Measurements from ENCODE around the gene ARID5B. TPM values are rescaled to one million over a fixed set of nuclear protein-coding genes. Genes with fewer than 3 reads are reported as not detected.

Gene ARID5B
- total RNA-seq, 2 experiments from 2014 or later: 49.2 to 51.3 TPM

DNA sequence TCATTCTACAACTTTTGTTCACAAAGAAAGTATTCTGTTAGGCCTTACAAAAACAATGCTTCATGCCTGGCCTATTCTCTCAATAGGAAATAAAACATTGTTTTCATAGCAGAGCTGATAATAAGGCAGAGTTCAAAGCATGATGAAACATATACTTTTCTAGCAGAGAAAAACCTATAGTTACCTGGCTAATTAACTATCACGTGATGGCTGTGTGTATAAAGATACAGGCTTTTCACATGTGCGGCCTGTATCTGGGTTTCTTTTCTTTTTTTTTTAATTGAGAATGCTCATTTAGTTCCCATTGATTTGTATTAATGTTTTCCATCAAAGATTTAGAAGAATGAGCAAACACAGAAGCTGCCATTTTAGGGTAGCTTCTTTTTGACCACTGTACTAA is 51.7 kb downstream of the ARID5B start:
- Histone ChIP-seq H3K4me3 (ENCODE audit: low read length) (no peak overlapping the region), H3K27me3 (ENCODE audit: control insufficient read depth in 1 of 2, insufficient read depth in 2 of 2, low read length in 2 of 2) (no peaks in the 10 kb centered on the region), H3K4me1 (ENCODE audit: insufficient read depth, low read length) (peaks cover 4% of the 10 kb centered on the region), H3K36me3 (ENCODE audit: insufficient read depth, low read length) (peaks cover 53% of the 10 kb centered on the region), H3K9me3 (ENCODE audit: control insufficient read depth in 1 of 2, insufficient read depth in 1 of 2, low read length in 2 of 2) (no peaks in the 10 kb centered on the region), H3K27ac (ENCODE audit: low read depth in 1 of 2, low read length in 2 of 2) (no peak overlapping the region)
- peaks cover 70% of the 10 kb centered on the region for H3K36me3 Mint-ChIP-seq (ENCODE audit: low read depth)
- no peak for ATAC-seq (ENCODE audit: poor library complexity)
- H3K4me1 Mint-ChIP-seq (ENCODE audit: low read depth): peaks cover 34% of the 10 kb centered on the region
- ChIA-PET CTCF (interaction anchor here (1.3 kb wide), 1 partner anchor 14 kb away, joined by 4 read pairs; no protein-coding TSS in a partner anchor), POLR2A (interaction anchor here (0.6 to 1.2 kb wide), 2 partner anchors 13 to 53 kb away, joined by 3 read pairs; no protein-coding TSS in a partner anchor)
- TF ChIP-seq, protein P1, sequence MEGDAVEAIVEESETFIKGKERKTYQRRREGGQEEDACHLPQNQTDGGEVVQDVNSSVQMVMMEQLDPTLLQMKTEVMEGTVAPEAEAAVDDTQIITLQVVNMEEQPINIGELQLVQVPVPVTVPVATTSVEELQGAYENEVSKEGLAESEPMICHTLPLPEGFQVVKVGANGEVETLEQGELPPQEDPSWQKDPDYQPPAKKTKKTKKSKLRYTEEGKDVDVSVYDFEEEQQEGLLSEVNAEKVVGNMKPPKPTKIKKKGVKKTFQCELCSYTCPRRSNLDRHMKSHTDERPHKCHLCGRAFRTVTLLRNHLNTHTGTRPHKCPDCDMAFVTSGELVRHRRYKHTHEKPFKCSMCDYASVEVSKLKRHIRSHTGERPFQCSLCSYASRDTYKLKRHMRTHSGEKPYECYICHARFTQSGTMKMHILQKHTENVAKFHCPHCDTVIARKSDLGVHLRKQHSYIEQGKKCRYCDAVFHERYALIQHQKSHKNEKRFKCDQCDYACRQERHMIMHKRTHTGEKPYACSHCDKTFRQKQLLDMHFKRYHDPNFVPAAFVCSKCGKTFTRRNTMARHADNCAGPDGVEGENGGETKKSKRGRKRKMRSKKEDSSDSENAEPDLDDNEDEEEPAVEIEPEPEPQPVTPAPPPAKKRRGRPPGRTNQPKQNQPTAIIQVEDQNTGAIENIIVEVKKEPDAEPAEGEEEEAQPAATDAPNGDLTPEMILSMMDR (IDR thresholded peaks at IDR 0.05): no peak
- H3K27ac Mint-ChIP-seq: no peak overlapping the region
- no peaks in the 10 kb centered on the region for H3K9me3 Mint-ChIP-seq
- intact Hi-C loops (cut with DNase I, micrococcal nuclease): loop anchor here in 1 of 2 experiments (5.0 kb wide), 1 partner anchor 44 kb away; no protein-coding TSS in a partner anchor
- DNase-seq: no peak
- H3K27me3 Mint-ChIP-seq: no peaks in the 10 kb centered on the region
- no peak overlapping the region for H3K4me3 Mint-ChIP-seq

DNA sequence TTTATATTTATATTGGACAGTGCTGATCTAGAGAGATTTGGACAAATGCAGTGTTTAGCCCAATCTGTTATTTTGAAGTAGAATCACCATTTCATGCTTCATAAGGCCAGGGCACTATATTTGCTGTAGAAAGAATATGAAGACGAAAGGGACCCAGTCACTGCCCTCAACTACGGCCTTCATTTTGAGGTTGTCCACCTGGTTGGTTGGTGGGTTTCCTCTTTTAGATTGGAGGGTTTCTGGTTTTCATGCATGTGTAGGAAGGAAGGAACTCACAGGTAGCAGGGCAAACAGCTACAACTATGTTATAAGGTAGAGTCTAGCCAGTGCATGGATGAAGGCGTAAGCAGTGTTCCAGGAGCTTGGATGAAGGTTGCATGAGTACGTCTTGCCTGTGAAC is 56.3 kb downstream of the ARID5B start:
- ATAC-seq (ENCODE audit: poor library complexity) (no peak), DNase-seq (no peak)
- CTCF ChIA-PET: no interaction called here
- Histone ChIP-seq H3K4me3 (ENCODE audit: low read length) (no peak overlapping the region), H3K9me3 (ENCODE audit: control insufficient read depth in 1 of 2, insufficient read depth in 1 of 2, low read length in 2 of 2) (no peaks in the 10 kb centered on the region), H3K36me3 (ENCODE audit: insufficient read depth, low read length) (peaks cover 16% of the 10 kb centered on the region), H3K4me1 (ENCODE audit: insufficient read depth, low read length) (peaks cover 10% of the 10 kb centered on the region), H3K27ac (ENCODE audit: low read depth in 1 of 2, low read length in 2 of 2) (no peak overlapping the region), H3K27me3 (ENCODE audit: control insufficient read depth in 1 of 2, insufficient read depth in 2 of 2, low read length in 2 of 2) (no peaks in the 10 kb centered on the region)
- intact Hi-C loops (cut with DNase I, micrococcal nuclease): no loop called here
- POLR2A ChIA-PET: no interaction called here
- Mint-ChIP-seq H3K4me3 (no peak overlapping the region), H3K4me1 (ENCODE audit: low read depth) (peaks cover 51% of the 10 kb centered on the region), H3K27ac (no peak overlapping the region), H3K36me3 (ENCODE audit: low read depth) (peaks cover 50% of the 10 kb centered on the region), H3K27me3 (no peaks in the 10 kb centered on the region), H3K9me3 (no peaks in the 10 kb centered on the region)
- TF ChIP-seq, protein P1 (IDR thresholded peaks at IDR 0.05): no peak

DNA sequence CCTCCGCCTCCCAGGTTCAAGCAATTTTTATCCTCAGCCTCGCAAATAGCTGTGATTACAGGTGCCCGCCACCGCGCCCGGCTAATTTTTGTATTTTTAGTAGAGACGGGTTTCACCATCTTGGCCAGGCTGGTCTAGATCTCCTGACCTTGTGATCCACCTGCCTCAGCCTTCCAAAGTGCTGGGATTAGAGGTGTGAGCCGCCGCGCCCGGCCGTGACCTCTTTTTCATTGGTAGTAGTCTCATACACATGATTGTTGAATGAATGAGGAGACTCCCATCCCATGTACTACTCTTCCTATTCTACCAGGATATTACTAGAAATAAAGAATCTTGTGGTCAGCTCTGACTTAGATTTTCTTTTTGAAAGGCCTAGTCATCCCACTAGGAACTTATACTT is 56.8 kb downstream of the ARID5B start:
- Mint-ChIP-seq H3K4me3 (no peak overlapping the region), H3K27me3 (no peaks in the 10 kb centered on the region), H3K27ac (no peak overlapping the region), H3K9me3 (no peaks in the 10 kb centered on the region), H3K4me1 (ENCODE audit: low read depth) (peaks cover 54% of the 10 kb centered on the region), H3K36me3 (ENCODE audit: low read depth) (peaks cover 49% of the 10 kb centered on the region)
- Histone ChIP-seq H3K9me3 (ENCODE audit: control insufficient read depth in 1 of 2, insufficient read depth in 1 of 2, low read length in 2 of 2) (no peaks in the 10 kb centered on the region), H3K4me3 (ENCODE audit: low read length) (no peak overlapping the region), H3K27ac (ENCODE audit: low read depth in 1 of 2, low read length in 2 of 2) (no peak overlapping the region), H3K27me3 (ENCODE audit: control insufficient read depth in 1 of 2, insufficient read depth in 2 of 2, low read length in 2 of 2) (no peaks in the 10 kb centered on the region), H3K4me1 (ENCODE audit: insufficient read depth, low read length) (peaks cover 12% of the 10 kb centered on the region), H3K36me3 (ENCODE audit: insufficient read depth, low read length) (peaks cover 13% of the 10 kb centered on the region)
- ChIA-PET CTCF (no interaction called here), POLR2A (interaction anchor here (0.9 kb wide), 1 partner anchor 55 kb away, joined by 3 read pairs; no protein-coding TSS in a partner anchor)
- DNase-seq (no peak), ATAC-seq (ENCODE audit: poor library complexity) (no peak)
- TF ChIP-seq, protein P1 (IDR thresholded peaks at IDR 0.05): no peak
- intact Hi-C loops (cut with DNase I, micrococcal nuclease): no loop called here
